Activated CD4-positive, CD25-positive, alpha-beta regulatory T cell treated with anti-CD3 and anti-CD28 coated beads, Interleukin-2, amount 50 U/mL, for 24 hours (primary cell): ENCODE data around the gene PCDHGA2.
"Not testable (repeated sequence)": the region's sequence is repeated elsewhere in the genome, so short reads cannot be mapped to it uniquely, and the experiment has no call there.

Experiments used
- ATAC-seq, 2 donors: fragments of 150-1000 bp; cut with Tn5 transposase; one replicate each; pipeline ENCODE4 v1.10.0; 2021; ENCODE audit warnings: mild to moderate bottlenecking in 1 of 2, moderate library complexity in 1 of 2

The PCDHGA2 gene

GRCh38 chr5:141383345-141383744 is 44.8 kb downstream of the PCDHGA2 start:
- no peak for ATAC-seq

- no peak for ATAC-seq
These were observed 46.1 kb downstream of the PCDHGA2 start for GRCh38 chr5:141384471-141385267.

DNA sequence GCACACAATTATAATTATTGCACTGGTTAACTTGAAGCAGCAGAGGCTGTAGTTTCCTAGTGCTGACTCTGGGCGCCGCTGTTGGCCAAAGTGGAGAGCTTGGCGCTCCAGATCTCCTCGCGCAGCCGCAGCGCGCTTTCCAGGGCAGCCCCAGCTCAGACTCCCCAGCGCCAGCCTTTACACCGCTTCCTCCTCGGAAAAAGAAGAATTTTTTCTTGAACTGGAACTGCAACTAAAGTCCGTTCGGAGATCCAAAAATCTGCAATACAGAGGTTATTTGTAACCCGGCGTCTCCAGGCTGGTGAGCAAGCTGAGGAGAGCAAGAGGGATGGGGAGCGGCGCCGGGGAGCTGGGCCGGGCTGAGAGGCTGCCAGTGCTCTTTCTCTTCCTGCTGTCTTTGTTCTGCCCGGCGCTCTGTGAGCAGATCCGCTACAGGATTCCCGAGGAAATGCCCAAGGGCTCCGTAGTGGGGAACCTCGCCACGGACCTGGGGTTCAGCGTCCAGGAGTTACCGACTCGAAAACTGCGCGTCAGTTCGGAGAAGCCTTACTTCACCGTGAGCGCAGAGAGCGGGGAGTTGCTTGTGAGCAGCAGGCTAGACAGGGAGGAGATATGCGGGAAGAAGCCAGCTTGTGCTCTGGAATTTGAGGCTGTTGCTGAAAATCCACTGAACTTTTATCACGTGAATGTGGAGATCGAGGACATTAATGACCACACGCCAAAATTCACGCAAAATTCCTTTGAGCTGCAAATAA is 49.2 kb downstream of the PCDHGA2 start, which contains the start of gene PCDHGB4:
PCDHGB4 (plus strand) TSS at position 142 of the 755 bp plus-strand sequence; CDS start at position 329, 187 bp downstream.
- not testable (repeated sequence) for ATAC-seq

DNA sequence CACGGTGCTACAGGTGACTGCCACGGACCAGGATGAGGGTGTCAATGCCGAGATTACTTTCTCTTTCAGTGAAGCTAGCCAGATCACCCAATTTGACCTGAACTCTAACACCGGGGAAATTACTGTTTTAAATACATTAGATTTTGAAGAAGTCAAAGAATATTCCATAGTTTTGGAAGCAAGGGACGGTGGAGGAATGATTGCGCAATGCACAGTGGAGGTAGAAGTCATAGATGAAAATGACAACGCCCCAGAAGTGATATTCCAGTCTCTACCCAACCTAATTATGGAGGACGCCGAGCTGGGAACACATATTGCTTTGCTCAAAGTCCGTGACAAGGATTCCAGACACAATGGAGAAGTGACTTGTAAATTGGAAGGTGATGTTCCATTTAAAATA is 50.1 kb downstream of the PCDHGA2 start:
- ATAC-seq: no peak

DNA sequence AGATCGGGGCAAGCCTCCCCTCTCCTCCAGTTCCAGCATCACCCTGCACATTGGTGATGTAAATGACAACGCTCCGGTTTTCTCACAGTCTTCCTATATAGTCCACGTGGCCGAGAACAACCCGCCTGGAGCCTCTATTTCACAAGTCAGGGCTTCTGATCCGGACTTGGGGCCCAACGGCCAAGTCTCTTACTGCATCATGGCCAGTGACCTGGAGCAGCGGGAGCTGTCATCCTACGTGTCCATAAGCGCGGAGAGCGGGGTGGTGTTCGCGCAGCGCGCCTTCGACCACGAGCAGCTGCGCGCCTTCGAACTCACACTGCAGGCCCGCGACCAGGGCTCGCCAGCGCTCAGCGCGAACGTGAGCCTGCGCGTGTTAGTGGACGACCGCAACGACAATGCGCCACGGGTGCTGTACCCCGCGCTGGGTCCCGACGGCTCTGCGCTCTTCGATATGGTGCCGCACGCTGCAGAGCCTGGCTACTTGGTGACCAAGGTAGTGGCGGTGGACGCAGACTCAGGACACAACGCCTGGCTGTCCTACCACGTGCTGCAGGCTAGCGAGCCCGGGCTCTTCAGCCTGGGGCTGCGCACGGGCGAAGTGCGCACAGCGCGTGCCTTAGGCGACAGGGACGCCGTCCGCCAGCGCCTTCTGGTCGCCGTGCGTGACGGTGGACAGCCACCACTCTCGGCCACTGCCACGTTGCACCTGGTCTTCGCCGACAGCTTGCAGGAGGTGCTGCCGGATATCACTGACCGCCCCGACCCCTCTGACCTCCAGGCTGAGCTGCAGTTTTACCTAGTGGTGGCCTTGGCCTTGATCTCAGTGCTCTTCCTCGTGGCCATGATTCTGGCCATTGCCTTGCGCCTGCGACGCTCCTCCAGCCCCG is 50.8 kb downstream of the PCDHGA2 start:
- no peak for ATAC-seq

DNA sequence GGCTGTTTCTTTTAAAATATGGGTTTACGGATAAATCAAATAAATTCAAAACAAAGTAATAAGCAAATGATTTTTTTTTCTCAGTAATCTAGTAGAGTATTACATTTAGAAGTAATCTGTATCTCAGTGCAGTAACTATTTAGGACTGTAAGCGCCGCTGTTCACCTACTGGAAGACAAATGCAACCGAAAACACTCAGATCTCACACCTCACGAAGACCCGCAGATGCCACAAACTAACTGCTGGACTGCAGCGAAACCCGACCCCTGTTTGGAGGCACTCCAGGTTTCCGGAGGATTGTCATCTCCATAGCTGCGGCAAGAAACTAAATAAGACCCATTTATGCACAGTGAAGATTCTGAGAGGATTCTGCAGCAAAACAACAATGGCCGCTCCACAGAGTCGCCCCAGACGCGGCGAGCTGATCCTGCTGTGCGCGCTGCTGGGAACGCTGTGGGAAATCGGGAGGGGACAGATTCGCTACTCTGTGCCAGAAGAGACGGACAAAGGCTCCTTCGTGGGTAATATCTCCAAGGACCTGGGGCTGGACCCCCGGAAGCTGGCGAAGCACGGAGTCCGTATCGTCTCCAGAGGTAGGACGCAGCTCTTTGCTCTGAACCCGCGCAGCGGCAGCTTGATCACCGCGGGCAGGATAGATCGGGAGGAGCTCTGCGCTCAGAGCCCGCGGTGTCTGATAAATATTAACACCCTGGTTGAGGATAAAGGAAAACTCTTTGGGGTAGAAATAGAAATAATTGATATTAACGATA is 54.1 kb downstream of the PCDHGA2 start, which contains the start of gene PCDHGA8:
PCDHGA8 (plus strand) TSS at position 205 of the 770 bp plus-strand sequence; CDS start at position 386, 181 bp downstream.
- no peak for ATAC-seq
